Smooth muscle cell (in vitro differentiated cells): Measurements from ENCODE around the gene PTPRN2. TPM values are rescaled to one million over a fixed set of nuclear protein-coding genes. Genes with fewer than 3 reads are reported as not detected.

Experiments used
- DNase-seq: peaks from one replicate; lab custom pipeline; 2025; ENCODE audit not compliant: unreplicated experiment; lab: John Stamatoyannopoulos, UW
- H2AFZ ChIP-seq: fragments of 200-600 bp; sonication (generic); 2 replicates; pipeline ENCODE4 v1.6.0; 2016; ENCODE audit warnings: antibody characterized with exemption, low read depth, mild to moderate bottlenecking
- H3F3A ChIP-seq: fragments of 200-600 bp; sonication (generic); 2 replicates; pipeline ENCODE4 v1.6.0; 2017; ENCODE audit warnings: antibody characterized with exemption, low read depth
- H3K27ac ChIP-seq: fragments of 200-600 bp; sonication (generic); 2 replicates; pipeline ENCODE4 v1.5.1; 2016; ENCODE audit warnings: low read depth, mild to moderate bottlenecking
- H3K27me3 ChIP-seq: fragments of 200-600 bp; sonication (generic); 2 replicates; pipeline ENCODE4 v1.6.1; 2016; ENCODE audit warnings: low read depth, mild to moderate bottlenecking
- H3K36me3 ChIP-seq: fragments of 200-600 bp; sonication (generic); 2 replicates; pipeline ENCODE4 v1.5.1; 2016; ENCODE audit warnings: low read depth
- H3K4me1 ChIP-seq: fragments of 200-600 bp; sonication (generic); 2 replicates; pipeline ENCODE4 v1.5.1; 2016; ENCODE audit warnings: low read depth
- H3K4me2 ChIP-seq: fragments of 200-600 bp; sonication (generic); 2 replicates; pipeline ENCODE4 v1.6.0; 2016; ENCODE audit warnings: mild to moderate bottlenecking
- H3K4me3 ChIP-seq: fragments of 200-600 bp; sonication (generic); 2 replicates; pipeline ENCODE4 v1.5.1; 2016; ENCODE audit warnings: mild to moderate bottlenecking
- H3K79me2 ChIP-seq: fragments of 200-600 bp; sonication (generic); 2 replicates; pipeline ENCODE4 v1.6.0; 2016; ENCODE audit warnings: low read depth, mild to moderate bottlenecking
- H3K9ac ChIP-seq: fragments of 200-600 bp; sonication (generic); 2 replicates; pipeline ENCODE4 v1.6.0; 2016; ENCODE audit warnings: low read depth
- H3K9me3 ChIP-seq: fragments of 200-600 bp; sonication (generic); replicated peaks from 2 replicates; pipeline ENCODE4 v1.5.1; 2016; ENCODE audit warnings: low read depth
- H4K20me1 ChIP-seq: fragments of 200-600 bp; sonication (generic); 2 replicates; pipeline ENCODE4 v1.6.0; 2016; ENCODE audit warnings: low read depth
- CTCF ChIP-seq: fragments of 200-600 bp; sonication (generic); IDR thresholded peaks from 2 replicates; pipeline ENCODE4 v1.5.1; 2017; ENCODE audit warnings: borderline replicate concordance, mild to moderate bottlenecking, antibody characterized with exemption; ENCODE audit not compliant: insufficient read depth, poor library complexity, severe bottlenecking
- WGBS: methylation state at CpG from one replicate; pipeline ENCODE4 v1.1.7; 2016; ENCODE audit warnings: low lambda C conversion rate; 5-methylcytosine and 5-hydroxymethylcytosine counted together
- polyA plus RNA-seq: library from polyadenylated mRNA; unstranded; fragments of >200 nt; fragmentation: Nextera tagmentation; extraction: Ambion mirVana; gene quantifications from 2 replicates; pipeline ENCODE4 v1.2.1, GENCODE V29; 2016
- total RNA-seq: library from RNA; depleted of rRNA; stranded (reverse); fragments of >200 nt; gene quantifications from 2 replicates; pipeline ENCODE4 v1.2.3, GENCODE V29; 2014

Gene PTPRN2
- total and polyA plus RNA-seq, 2 experiments from 2014 or later = 0.09 to 0.87 TPM

- Histone ChIP-seq H3K4me1 (peaks cover 9% of the 10 kb centered on the region), H3K4me3 (peak overlapping the region; percentile 41), H3K36me3 (no peaks in the 10 kb centered on the region), H2AFZ (peak overlapping the region; percentile 73), H3K27ac (no peak overlapping the region), H3K79me2 (no peaks in the 10 kb centered on the region), H3K4me2 (peak overlapping the region; percentile 80), H3K27me3 (no peaks in the 10 kb centered on the region), H4K20me1 (no peaks in the 10 kb centered on the region), H3F3A (no peaks in the 10 kb centered on the region), H3K9ac (no peak overlapping the region), H3K9me3 (no peaks in the 10 kb centered on the region)
- WGBS = 80% methylated on average over 25 of the region's 25 CpGs
- no peak for TF ChIP-seq CTCF
- no peak for DNase-seq
These were observed 1019.4 kb downstream of the PTPRN2 start for GRCh38 chr7:157568106-157568769.

GRCh38 chr7:157567666-157568065 is 1020.0 kb downstream of the PTPRN2 start:
- Histone ChIP-seq H3K4me3 (no peak overlapping the region), H3K4me1 (peaks cover 9% of the 10 kb centered on the region), H2AFZ (no peak overlapping the region), H3K79me2 (no peaks in the 10 kb centered on the region), H3F3A (no peaks in the 10 kb centered on the region), H3K4me2 (no peak overlapping the region), H3K9me3 (no peaks in the 10 kb centered on the region), H4K20me1 (no peaks in the 10 kb centered on the region), H3K36me3 (no peaks in the 10 kb centered on the region), H3K27me3 (no peaks in the 10 kb centered on the region), H3K27ac (no peak overlapping the region), H3K9ac (no peak overlapping the region)
- DNase-seq = no peak
- no peak for TF ChIP-seq CTCF
- WGBS = 95% methylated on average over 10 of the region's 10 CpGs

- Histone ChIP-seq H3K79me2 (no peaks in the 10 kb centered on the region), H3K27ac (no peak overlapping the region), H3K36me3 (no peaks in the 10 kb centered on the region), H3K9ac (no peak overlapping the region), H2AFZ (no peak overlapping the region), H3K4me3 (no peak overlapping the region), H4K20me1 (no peaks in the 10 kb centered on the region), H3F3A (no peaks in the 10 kb centered on the region), H3K9me3 (no peaks in the 10 kb centered on the region), H3K4me1 (peaks cover 9% of the 10 kb centered on the region), H3K4me2 (no peak overlapping the region), H3K27me3 (no peaks in the 10 kb centered on the region)
- no peak for TF ChIP-seq CTCF
- 96% methylated on average over 10 of the region's 10 CpGs for WGBS
- DNase-seq = no peak
These were observed 1021.0 kb downstream of the PTPRN2 start for GRCh38 chr7:157566631-157567006.
